HG03432 (cell line): ENCODE results near the gene HMGA1.

Experiments
- ATAC-seq: cut with Tn5 transposase; IDR thresholded peaks from one replicate; pipeline ENCODE4 v1.9.1; 2021; ENCODE audit warnings: mild to moderate bottlenecking, moderate library complexity; ENCODE audit not compliant: unreplicated experiment

The HMGA1 gene

GRCh38 chr6:34223956-34224940, 12.4 kb upstream of the HMGA1 start:
- ATAC-seq, result peak; percentile 91

- no peak for ATAC-seq
Measured at GRCh38 chr6:34225551-34225950, 11.1 kb upstream of the HMGA1 start.

DNA sequence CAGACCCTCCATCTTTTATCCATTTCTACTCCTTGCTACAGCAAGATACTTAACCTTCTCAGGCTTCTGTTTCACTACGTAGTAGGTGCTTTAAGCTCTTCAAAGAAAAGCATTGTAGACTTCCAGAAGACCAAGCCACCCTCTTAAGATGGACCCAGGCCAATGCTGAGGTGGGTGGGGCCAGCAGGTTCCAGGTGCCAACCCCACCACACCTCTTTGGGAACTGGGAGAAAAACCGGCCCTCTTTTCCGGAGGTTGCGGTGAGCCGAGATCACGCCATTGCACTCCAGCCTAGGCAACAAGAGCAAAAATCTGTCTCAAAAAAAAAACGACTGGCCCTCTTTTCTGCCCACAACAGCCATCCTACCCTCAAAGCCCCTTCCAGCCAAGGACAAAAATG, 10.6 kb upstream of the HMGA1 start:
- ATAC-seq, result no peak

GRCh38 chr6:34226731-34227586, 9.7 kb upstream of the HMGA1 start:
- ATAC-seq, result no peak

DNA sequence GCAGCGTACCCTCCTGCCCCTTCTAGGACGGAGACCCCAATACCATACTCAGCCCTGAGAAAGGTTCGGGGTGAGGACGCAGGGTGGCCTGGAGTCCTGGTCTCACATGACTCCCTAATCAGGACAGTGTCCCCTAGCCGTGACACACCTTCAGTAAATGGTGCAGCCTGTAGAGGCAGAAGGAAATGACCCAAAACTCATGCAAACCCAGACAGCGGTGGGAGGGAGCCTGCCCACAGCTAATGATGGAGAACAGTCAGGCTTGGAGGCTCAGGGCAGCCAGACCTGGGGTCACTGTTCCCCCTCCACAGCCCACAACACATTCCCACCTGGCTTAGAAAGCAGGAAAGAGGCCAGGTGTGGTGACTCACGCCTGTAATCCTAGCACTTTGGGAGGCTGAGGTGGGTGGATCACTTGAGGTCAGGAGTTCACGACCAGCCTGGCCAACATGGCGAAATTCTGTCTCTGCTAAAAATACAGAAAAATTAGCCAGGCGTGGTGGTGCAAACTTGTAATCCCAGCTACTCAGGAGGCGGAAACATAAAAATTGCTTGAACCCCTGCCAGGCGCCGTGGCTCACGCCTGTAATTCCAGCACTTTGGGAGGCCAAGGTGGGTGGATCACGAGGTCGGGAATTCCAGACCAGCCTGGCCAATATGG, 8.8 kb upstream of the HMGA1 start:
- ATAC-seq, result no peak

GRCh38 chr6:34229877-34230276, 6.8 kb upstream of the HMGA1 start:
- no peak for ATAC-seq

DNA sequence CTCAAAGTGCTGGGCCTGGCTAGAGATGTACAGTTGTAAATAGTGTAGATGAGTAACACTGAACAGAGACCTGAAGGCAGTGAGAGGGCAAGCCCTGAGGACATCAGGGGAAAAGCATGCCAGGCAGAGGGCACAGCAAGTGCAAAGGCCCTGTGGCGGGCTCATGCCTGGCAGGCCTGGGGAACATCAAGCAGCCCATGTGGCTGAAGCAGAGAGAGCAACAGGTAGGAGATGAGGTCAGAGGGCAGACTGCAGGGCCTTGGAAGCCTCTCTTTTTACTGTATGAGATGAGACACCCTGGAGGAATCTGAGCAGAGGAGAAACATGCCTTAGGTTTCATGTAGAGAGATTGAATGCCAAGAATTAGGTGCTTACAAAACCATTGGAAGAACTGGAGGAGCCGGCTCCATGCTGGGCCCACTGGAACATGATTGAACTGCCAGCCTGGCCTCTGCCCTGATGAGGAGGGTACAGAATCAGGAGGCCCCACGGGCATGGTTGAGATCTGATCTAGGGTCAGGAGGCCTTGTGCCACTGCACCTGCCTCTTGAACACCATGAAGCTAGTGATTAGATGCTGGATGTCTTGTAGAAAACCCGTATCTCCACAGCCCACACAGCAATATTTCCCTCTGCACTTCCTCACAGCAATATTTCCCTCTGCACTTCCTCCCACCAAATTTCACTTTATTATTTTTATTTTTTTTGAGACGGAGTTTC, 5.9 kb upstream of the HMGA1 start:
- no peak for ATAC-seq

DNA sequence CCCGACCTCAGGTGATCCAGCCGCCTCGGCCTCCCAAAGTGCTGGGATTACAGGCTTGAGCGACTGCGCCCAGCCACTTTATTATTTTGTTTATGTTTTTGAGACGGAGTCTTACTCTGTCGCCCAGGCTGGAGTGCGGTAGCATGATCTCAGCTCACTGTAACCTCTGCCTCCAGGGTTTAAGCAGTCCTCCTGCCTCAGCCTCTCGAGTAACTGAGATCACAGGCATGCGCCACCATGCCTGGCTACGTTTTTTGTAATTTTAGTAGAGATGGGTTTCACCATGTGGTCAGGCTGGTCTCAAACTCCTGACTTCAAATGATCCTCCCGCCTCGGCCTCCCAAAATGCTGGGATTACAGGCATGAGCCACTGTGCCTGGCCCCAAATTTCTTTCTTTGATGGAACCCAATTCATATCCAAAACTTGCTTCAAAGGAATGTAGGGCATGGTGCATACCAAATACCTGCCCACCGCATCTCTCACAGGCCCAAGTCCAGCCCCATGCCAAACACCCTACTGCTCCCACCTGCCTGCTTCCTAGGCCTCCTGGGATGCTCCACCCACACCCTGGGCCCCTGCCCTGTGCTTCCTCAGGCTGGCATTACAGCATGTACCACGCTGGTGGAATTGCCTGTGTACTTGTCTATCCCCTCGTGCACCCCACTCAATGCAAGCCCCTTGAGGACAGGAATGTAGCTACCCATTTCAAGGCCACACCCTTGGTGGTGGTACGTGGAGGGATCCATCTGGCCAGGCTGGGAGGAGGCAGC, 4.9 kb upstream of the HMGA1 start:
- no peak for ATAC-seq

GRCh38 chr6:34232901-34233300, 3.8 kb upstream of the HMGA1 start:
- no peak for ATAC-seq

DNA sequence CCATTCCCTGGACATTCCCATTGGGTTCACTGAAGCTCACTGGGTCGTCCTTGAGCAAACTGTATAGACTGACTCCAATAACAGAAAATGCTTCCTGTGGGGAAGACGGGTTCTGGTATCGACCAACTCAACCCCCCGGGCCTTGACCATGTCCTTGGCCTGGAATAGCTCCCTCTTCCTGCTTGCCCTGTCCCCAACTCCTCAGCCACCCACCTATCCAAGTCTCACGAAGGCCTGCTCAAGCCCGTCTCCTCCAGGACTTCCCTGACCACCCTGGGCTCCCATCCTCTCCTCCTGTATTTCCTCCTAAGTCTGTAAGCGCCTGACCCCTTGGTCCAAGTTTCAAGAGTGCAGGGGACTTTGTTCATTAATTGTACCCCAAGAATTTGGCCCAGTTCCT, 2.8 kb upstream of the HMGA1 start:
- ATAC-seq, result no peak

GRCh38 chr6:34234667-34235306, 1.9 kb upstream of the HMGA1 start:
- no peak for ATAC-seq

- no peak for ATAC-seq
Measured at GRCh38 chr6:34235307-34236130, 1.2 kb upstream of the HMGA1 start.

DNA sequence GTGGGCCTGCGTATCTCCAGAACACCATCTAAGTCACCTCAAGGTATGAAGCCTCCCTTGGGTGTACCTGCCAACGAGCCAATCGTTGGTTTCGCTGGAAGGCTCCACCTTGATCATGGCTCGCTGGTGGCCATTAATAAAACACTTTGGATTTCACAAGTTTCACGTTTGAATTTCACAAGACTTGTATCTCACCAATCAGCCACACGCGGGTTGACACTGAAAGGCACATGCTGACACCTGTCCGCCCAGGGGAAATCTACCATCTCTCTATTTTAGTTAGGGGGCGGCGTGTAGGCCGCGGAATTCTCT, 586 bp upstream of the HMGA1 start:
- no peak for ATAC-seq

DNA sequence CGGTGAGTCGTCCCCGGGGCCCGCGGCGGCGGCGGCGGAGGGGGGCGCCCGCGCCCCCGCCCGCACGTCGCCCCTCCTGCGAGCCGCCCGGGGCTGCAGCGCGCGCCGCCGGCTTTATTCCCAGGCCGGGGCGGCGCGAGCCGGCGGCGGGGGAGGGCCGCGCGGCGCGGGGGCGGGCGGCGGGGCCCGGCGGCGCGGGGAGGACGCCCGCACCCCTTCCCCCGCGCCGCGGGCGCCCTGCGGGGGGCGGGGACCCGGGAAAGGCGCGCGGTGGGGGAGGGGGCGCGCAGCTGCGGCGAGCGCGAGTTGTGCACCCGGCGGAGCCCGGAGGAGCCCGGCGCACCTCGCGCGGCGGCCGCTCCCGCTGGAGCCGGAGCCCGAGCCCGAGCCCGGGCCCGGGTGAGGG, 646 bp downstream of the HMGA1 start:
- ATAC-seq, result peak; percentile 18

GRCh38 chr6:34237722-34238584, 1.3 kb downstream of the HMGA1 start:
- ATAC-seq, result no peak

- no peak for ATAC-seq
Measured at GRCh38 chr6:34238585-34239499, 2.2 kb downstream of the HMGA1 start.

- ATAC-seq, result no peak
Measured at GRCh38 chr6:34239500-34239825, 2.8 kb downstream of the HMGA1 start.
